Activated CD8-positive, alpha-beta memory T cell treated with anti-CD3 and anti-CD28 coated beads, Interleukin-2, amount 50 U/mL, for 48 hours (primary cell): Measurements from ENCODE around the gene STPG4.
"Not testable (repeated sequence)": the region's sequence is repeated elsewhere in the genome, so short reads cannot be mapped to it uniquely, and the experiment has no call there.

Experiments used
- DNase-seq: peaks from one replicate; pipeline ENCODE4 v3.0.0-alpha.2; 2020

The STPG4 gene

DNA sequence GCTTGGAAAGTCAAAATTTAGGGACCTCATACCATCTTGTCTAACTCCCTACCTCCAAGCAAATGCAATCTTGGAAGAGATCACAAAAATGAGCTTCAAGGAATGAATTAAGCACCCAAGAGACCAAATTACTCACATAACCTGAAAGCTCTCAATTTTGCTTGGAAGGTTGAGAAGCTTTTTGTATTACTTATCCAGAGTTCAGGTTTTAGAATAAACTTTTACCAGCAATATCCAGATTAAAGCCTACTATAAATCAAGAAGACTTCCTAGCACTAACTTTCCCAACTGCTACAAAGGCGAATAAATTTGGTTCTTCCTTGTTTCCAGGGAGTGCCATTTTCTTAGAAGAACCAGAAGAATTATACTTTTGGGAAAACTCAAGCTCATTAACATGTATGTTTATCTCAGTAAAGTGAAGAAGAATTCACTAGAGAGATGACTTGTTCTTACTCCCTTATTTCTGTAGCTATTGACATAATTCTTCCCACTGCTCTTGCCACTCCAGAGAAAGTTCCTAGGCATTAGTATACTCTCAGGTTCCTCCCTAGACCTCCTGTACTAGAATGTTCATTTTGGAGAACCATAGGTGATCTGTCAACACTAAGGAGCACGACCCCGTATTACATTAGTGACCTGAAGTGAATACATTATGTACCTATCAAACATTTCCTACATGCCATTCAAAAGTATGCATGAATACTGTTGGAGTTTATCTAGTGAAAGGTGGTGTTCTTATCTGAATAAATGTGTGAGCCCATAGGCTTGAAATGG lies 18.0 kb upstream of the STPG4 start:
- DNase-seq: no peak

- no peak for DNase-seq
Measured at GRCh38 chr2:47172156-47172921, 17.2 kb upstream of the STPG4 start.

DNA sequence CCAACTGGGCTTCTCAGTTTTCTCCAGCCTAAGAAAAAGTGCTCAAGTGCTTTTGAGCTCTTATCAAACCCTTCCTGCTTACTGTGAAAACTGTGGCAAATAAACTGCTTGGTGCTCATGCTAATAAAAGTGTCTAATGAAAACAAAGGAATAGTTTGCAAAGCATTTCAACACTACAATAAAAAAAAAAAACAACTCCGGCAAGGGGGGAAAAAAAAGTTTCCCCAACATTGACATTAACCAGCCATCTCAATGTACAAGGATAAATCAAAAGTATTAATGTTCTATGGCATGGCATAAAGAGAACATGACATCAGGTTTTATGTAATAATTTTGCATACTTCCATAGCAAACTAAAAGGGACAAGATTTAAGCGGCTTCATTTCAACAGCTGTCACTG lies 14.7 kb upstream of the STPG4 start:
- DNase-seq: no peak

- DNase-seq: not testable (repeated sequence)
Measured at GRCh38 chr2:47168895-47169294, 13.8 kb upstream of the STPG4 start.

- no peak for DNase-seq
Measured at GRCh38 chr2:47167149-47167548, 12.0 kb upstream of the STPG4 start.

DNA sequence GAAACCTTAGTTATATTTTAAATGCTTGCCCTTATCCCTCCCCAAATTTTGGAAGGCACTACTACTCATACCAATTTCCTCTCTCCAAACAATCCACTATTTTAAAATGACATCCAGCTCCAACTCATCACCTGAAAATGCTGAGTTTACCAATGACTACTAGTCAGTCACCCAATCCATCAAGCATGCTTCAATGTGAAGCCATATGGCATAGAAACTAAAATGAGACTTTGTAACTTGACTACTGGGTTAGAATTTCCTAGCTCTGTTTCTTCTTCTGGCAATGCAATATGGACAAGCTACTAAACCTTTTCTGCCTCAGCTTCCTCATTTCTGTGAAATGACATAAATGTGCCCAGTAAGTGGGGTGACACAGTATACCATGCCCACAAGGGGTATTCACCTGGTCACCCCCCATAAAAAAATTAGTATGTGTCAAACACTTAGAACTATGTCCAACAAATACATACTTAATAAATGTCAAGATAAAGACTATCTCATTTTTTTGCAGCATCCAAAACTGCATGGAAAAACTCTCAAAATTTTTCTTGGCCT lies 10.0 kb upstream of the STPG4 start:
- no peak for DNase-seq

GRCh38 chr2:47162780-47163179 lies 7.7 kb upstream of the STPG4 start:
- DNase-seq: no peak

DNA sequence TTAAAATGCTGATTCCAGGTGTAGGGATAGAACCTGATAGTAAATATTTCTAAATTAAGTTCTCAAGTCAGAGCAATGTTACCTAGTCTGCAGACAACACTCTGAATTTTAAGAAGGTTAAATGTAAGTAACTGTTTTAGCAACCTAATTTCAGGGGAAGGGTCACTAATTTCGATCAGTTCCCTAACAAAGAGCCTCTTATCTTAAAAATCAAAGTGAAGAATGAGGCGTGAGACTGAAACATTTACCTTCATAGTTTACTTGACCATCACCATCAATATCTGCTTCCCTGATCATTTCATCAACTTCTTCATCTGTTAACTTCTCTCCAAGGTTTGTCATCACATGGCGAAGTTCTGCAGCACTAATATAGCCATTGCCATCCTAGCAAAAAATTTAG lies 6.4 kb upstream of the STPG4 start:
- DNase-seq: no peak

- no peak for DNase-seq
Measured at GRCh38 chr2:47160660-47161059, 5.6 kb upstream of the STPG4 start.

DNA sequence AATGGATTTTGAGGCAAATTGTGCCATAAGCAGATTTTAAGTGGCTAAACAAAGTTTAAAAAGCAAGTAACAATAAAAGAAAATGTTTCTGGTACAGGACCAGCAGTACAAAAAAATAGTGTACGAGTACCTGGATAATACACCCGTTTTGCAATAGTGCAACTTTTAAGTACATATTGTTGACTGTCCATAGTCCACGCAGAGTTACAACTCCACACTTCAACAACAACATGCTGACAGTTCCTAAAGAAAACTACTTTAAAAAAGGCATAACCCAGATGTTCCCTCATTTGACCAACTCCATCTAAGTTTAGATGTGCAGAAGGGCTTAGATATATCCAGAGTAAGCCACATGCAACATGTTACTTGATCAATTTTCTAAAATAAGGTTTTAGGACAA lies 5.1 kb upstream of the STPG4 start:
- DNase-seq: no peak

DNA sequence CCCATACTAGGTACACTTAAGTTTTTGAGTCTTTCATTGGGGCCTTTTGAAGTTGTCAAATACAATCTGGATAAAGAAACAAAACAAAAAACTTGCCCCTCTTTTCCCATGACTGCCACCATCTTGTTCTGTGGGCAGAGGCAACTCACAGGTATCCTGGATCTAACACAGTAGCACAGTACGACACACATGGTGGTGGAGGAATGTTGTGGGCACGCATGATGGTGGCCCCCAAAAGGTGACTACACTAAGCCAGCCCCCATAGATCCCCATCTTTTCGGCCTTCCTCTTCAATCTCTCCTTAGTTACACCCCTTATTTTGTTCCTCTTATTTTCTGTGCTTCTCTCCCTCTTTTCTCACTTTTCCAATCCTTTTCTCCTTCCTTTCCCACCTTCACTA lies 4.5 kb upstream of the STPG4 start:
- DNase-seq: no peak

- DNase-seq: no peak
Measured at GRCh38 chr2:47158576-47158975, 3.5 kb upstream of the STPG4 start.

DNA sequence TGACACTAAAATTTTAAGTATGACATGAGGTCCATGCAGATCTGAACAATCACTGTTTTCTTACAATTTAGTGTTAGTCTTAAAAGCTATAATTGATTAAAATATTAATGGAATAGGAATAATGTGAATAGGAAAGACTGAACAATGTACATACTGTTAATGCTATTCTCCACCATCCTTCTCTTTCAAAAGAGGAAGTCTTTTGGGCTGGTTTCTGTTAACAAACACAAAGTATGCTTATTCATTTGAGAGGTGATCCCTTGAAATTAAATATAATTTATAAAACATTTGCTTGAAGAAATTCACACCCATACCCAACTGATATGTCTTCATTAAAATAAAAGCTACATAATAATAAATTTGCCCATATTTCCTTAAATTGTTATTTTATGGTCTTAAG lies 2.3 kb downstream of the STPG4 start:
- no peak for DNase-seq

GRCh38 chr2:47150175-47150574 lies 4.9 kb downstream of the STPG4 start:
- no peak for DNase-seq

DNA sequence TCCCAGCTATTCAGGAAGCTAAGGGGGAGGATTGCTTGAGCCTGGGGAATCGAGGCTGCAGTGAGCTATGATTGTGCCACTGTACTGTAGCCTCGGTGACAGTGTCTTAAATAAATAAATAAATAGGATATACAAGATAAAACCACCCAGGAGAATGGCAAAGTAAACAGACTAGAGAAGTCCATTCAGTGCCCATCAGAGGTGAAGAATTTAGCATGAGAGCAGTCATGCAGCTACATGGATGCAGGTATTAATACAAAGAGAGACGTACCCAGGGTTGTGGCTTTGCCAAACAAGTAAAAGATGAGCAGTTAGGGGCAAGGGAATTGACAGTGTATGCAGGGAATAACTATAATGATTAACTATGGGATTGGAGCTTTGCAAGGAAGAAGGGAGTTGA lies 8.1 kb downstream of the STPG4 start:
- no peak for DNase-seq

GRCh38 chr2:47145466-47145865 lies 9.6 kb downstream of the STPG4 start:
- no peak for DNase-seq

DNA sequence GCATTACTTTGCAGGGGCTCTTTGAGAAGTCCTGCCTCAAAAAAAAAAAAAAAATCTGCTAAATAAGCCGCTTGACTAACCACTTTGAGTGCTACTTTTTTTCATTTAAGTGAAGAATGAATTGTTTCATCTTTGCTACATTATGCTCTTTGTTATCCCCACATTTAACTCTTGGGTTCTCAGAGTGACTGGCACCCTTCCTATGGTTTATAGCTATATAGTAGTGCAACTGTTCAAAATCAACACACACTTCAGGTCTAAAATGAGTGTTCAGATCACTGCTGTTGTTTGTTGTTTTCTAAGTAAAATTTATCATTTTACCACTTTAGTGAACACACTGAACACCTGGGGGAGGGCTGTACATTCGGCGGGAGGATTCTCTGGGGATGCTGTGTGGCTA lies 13.6 kb downstream of the STPG4 start:
- DNase-seq: no peak

- DNase-seq: no peak
Measured at GRCh38 chr2:47134386-47135090, 20.6 kb downstream of the STPG4 start.

DNA sequence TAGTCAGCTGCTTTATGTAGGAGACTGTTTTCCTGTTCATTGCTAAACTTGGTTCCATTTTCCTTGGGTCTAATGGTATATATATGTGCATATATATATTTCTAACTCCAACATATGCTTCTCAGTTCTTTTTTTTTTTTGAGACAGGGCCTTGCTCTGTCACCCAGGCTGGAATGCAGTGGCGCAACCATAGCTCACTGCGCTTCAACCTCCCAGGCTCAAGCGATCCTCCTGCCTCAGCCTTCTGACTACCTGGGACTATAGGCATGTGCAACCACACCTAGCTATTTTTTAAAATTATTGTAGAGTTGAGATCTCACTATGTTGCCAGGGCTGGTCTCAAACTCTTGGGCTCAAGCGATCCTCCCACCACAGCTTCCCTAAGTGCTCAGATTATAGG lies 22.1 kb downstream of the STPG4 start:
- DNase-seq: no peak

- DNase-seq: no peak
Measured at GRCh38 chr2:47129191-47129706, 25.9 kb downstream of the STPG4 start.

GRCh38 chr2:47128705-47129104 lies 26.4 kb downstream of the STPG4 start:
- no peak for DNase-seq

- no peak for DNase-seq
Measured at GRCh38 chr2:47127862-47128543, 27.1 kb downstream of the STPG4 start.

- DNase-seq: no peak
Measured at GRCh38 chr2:47126783-47127182, 28.3 kb downstream of the STPG4 start.
